ENCODE measurements around the gene SHFL.

GRCh38 chr19:10111405-10111811 is 25.3 kb downstream of the SHFL start, which contains the start of gene P2RY11:
- TF ChIP-seq CTCF (IDR thresholded peaks at IDR 0.05) = no peak
- TF ChIP-seq POLR2A (IDR thresholded peaks at IDR 0.05; ENCODE audit: low read depth) = no peak
- no peak for TF ChIP-seq EP300 (IDR thresholded peaks at IDR 0.05)
- TF ChIP-seq POLR2AphosphoS5 (IDR thresholded peaks at IDR 0.05) = no peak

Data from esophagus muscularis mucosa (tissue), 4 donors.